ENCODE measurements around the gene ZNF304. TPM values are rescaled to one million over a fixed set of nuclear protein-coding genes. Genes with fewer than 3 reads are reported as not detected.

ZNF304 gene
- total and polyA plus RNA-seq, 9 donors: 3.0 to 13.0 (median 9.1) TPM

DNA sequence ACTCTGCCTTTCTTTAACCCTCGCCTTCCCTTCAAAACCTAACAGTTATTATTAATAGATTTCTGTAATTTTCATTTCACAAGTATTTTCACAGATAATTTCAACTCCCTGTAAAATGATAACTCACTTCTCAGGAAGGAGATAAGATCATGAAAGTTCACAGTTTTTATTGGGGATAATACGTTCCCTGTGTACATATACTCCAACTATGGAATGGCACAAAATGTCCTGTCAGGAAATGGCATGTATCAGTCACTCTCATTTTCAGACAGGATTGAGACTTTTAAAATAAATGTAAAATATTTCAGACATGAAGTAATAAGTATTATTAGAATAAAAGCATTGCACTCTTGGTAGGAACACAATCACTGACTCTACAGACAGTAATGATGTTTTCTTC is 11.3 kb downstream of the ZNF304 start:
- 77 to 83% (median 77%) methylated on average over 2 of the region's 2 CpGs for WGBS, 3 donors
- peaks cover 6% of the 10 kb centered on the region for H3K4me1 ChIP-seq (ENCODE audit: insufficient read depth)
- no peak for TF ChIP-seq POLR2A (IDR thresholded peaks at IDR 0.05)
- no peak for TF ChIP-seq EP300 (IDR thresholded peaks at IDR 0.05)
- TF ChIP-seq, protein P1, sequence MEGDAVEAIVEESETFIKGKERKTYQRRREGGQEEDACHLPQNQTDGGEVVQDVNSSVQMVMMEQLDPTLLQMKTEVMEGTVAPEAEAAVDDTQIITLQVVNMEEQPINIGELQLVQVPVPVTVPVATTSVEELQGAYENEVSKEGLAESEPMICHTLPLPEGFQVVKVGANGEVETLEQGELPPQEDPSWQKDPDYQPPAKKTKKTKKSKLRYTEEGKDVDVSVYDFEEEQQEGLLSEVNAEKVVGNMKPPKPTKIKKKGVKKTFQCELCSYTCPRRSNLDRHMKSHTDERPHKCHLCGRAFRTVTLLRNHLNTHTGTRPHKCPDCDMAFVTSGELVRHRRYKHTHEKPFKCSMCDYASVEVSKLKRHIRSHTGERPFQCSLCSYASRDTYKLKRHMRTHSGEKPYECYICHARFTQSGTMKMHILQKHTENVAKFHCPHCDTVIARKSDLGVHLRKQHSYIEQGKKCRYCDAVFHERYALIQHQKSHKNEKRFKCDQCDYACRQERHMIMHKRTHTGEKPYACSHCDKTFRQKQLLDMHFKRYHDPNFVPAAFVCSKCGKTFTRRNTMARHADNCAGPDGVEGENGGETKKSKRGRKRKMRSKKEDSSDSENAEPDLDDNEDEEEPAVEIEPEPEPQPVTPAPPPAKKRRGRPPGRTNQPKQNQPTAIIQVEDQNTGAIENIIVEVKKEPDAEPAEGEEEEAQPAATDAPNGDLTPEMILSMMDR (IDR thresholded peaks at IDR 0.05): no peak
- no peaks in the 10 kb centered on the region for H3K36me3 ChIP-seq
- no peak overlapping the region for H3K4me3 ChIP-seq
- DNase-seq: no peak
- peaks cover 0 to 23% of the 10 kb centered on the region in 2 donors for H3K9me3 ChIP-seq
- peak overlapping the region in 1 of 2 donors; percentile 98 for H3K27ac ChIP-seq
- no peaks in the 10 kb centered on the region for H3K27me3 ChIP-seq
- intact Hi-C loops (cut with DNase I): loop anchor here in 1 of 4 donors (5.0 kb wide), 1 partner anchor 80 kb away; the partner anchor contains the start of gene ZNF460

DNA sequence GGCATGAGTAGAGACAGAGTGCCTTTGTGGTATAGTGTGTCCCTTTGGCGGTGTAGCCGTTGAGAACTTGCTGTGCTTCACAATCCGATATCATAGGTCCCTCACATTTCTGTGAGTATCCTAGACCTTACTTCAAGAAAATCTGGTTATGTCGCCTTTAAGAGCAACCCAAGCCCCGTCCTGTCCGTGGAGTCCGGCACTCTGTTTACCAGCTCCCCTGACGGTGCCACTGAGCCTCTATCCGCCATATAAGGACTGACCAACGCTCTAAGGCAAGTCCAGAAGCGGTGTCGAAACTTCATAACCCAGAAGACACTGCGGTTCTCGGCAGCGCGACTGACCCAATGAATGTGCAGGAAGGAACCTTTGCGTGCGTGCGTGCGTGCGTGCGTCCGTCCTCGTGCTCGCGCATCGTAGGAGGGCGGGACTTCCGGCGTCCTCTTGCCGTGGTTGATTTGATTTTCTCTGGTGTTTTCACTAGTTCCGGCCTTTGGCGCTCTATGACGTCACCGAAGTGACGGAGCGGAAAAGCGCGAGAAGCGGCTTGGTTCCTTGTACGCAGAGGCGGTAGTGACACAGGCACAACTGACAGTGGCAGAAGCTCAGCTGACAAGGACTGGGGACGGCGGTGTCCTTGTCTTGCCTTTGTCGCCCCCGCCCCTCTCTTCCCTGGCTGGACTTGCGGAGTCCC is 12.1 kb downstream of the ZNF304 start, which contains the start of the genes TRAPPC2B and ZNF547:
TRAPPC2B (plus strand) TSS at position 555 of the 691 bp plus-strand sequence. CDS start 1,283 bp downstream, outside the sequence.
ZNF547 (plus strand) TSS at position 555 of the 691 bp plus-strand sequence. CDS start 5,005 bp downstream, outside the sequence.
- peak; percentile 99 to 100 (median 99) for DNase-seq
- intact Hi-C loops (cut with DNase I): loop anchor here in 1 of 4 donors (5.0 kb wide), 1 partner anchor 81 kb away; the partner anchor contains the start of gene ZNF460
- Histone ChIP-seq H3K27ac (peak within 1 kb of the TSS; percentile 70 to 98), H3K36me3 (no peaks in the 10 kb centered on the region), H3K27me3 (no peaks in the 10 kb centered on the region), H3K4me1 (ENCODE audit: insufficient read depth) (peaks cover 6% of the 10 kb centered on the region), H3K4me3 (peak within 1 kb of the TSS; percentile 74), H3K9me3 (peaks cover 0 to 18% of the 10 kb centered on the region in 2 donors)
- peak; percentile 76 for TF ChIP-seq POLR2A (IDR thresholded peaks at IDR 0.05)
- TF ChIP-seq EP300 (IDR thresholded peaks at IDR 0.05): peak; percentile 92
- TF ChIP-seq, protein P1 (IDR thresholded peaks at IDR 0.05): no peak
- WGBS, 3 donors: 1% methylated on average over 47 of the region's 47 CpGs

DNA sequence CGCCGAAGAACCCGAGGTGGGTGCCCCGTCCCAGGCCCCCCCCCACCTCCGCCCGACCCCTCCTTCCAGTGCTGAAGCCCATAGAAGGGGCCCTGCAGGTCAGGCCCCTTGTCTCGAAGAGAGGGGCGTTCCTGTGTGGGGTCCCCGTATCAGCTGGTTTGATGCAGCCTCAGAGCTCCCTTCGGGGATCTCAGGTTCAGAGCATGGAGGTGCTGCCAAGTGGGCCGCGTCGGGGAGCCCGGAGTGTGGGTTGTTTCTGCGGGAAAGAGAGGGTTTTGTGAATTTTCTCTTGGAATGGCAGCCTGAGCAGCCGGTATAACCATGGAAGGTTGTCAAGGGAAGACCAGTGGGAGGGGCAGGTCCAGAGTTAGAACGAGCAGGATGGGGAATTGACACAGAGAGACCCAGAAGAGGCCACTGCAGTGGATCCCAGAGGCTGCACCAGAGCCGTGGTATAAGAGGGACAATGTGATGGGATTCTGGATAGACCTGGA is 12.7 kb downstream of the ZNF304 start:
- no peak for DNase-seq
- Histone ChIP-seq H3K4me3 (peak overlapping the region; percentile 74), H3K36me3 (no peaks in the 10 kb centered on the region), H3K4me1 (ENCODE audit: insufficient read depth) (peaks cover 6% of the 10 kb centered on the region), H3K9me3 (peaks cover 0 to 16% of the 10 kb centered on the region in 2 donors), H3K27me3 (no peaks in the 10 kb centered on the region), H3K27ac (peak overlapping the region; percentile 70 to 98)
- TF ChIP-seq EP300 (IDR thresholded peaks at IDR 0.05) (no peak), POLR2A (IDR thresholded peaks at IDR 0.05) (no peak)
- TF ChIP-seq, protein P1 (IDR thresholded peaks at IDR 0.05): no peak
- intact Hi-C loops (cut with DNase I): loop anchor here in 1 of 4 donors (5.0 kb wide), 1 partner anchor 81 kb away; the partner anchor contains the start of gene ZNF460
- 0 to 3% (median 1%) methylated on average over 16 to 18 of the region's 18 CpGs for WGBS, 3 donors

DNA sequence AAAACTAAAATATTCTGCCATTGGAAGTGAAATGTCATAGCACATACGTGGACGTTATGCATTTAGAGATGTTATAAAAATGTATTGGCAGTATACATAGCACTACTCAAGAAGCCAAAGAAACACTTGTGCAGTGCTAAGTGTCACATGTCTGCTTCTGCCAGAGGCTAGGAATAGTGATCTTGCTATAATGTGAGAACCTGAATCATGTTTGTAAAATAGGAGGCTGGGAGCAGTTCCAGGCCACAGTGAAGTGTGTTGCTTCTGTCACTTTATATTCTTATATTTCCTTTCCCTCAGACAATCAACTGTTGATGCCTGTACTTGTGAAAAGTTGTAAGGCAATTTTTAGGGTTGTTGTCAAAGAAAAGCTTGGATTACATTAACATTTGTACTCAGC is 15.7 kb downstream of the ZNF304 start:
- no peaks in the 10 kb centered on the region for H3K36me3 ChIP-seq
- peaks cover 6% of the 10 kb centered on the region for H3K4me1 ChIP-seq (ENCODE audit: insufficient read depth)
- TF ChIP-seq EP300 (IDR thresholded peaks at IDR 0.05) (no peak), POLR2A (IDR thresholded peaks at IDR 0.05) (no peak)
- TF ChIP-seq, protein P1 (IDR thresholded peaks at IDR 0.05): no peak
- WGBS, 3 donors: 89 to 93% (median 92%) methylated on average over 2 of the region's 2 CpGs
- no peak overlapping the region for H3K27ac ChIP-seq
- intact Hi-C loops (cut with DNase I): no loop called here
- H3K4me3 ChIP-seq: no peak overlapping the region
- DNase-seq: no peak
- peaks cover 0 to 12% of the 10 kb centered on the region in 2 donors for H3K9me3 ChIP-seq
- no peaks in the 10 kb centered on the region for H3K27me3 ChIP-seq
